H1 (cell line): ENCODE data around the gene GPR137. TPM values are rescaled to one million over a fixed set of nuclear protein-coding genes. Genes with fewer than 3 reads are reported as not detected.
A peak's percentile ranks its signal among the peaks of the same experiment; 100 is the strongest.

Experiments
- CTCF ChIA-PET: fragments of 300-600 bp; sonication (Branson Sonifier 250); formaldehyde crosslinking; loops from one replicate; lab custom pipeline; 2021; ENCODE audit not compliant: partially characterized antibody; lab: Charles Lee
- POLR2A ChIA-PET: fragments of 300-600 bp; sonication (Branson Sonifier 250); formaldehyde crosslinking; loops from one replicate; lab custom pipeline; 2021; ENCODE audit warnings: inconsistent platforms; ENCODE audit not compliant: partially characterized antibody; lab: Charles Lee
- DNase-seq, 2 experiments: peaks; one replicate each; pipeline versions ENCODE4 v3.0.0 to v3.0.0-alpha.2; 2010 to 2022; ENCODE audit warnings: low spot score in 2 of 2, low read depth in 1 of 2, mixed read lengths in 1 of 2
- FAIRE-seq: peaks from 2 replicates; lab custom pipeline; 2011; peaks lifted over from hg19 to GRCh38; lab: Jason Lieb, UNC
- H2AFZ ChIP-seq: 2 replicates; pipeline ENCODE4 v1.8.1; 2012; ENCODE audit warnings: low read length, inconsistent platforms
- H2AK5ac ChIP-seq: 2 replicates; pipeline ENCODE4 v1.6.1; 2013; ENCODE audit warnings: low read depth, low read length
- H2BK120ac ChIP-seq: replicated peaks from 2 replicates; pipeline ENCODE3; 2013; ENCODE audit warnings: low read depth, low read length, inconsistent platforms
- H2BK12ac ChIP-seq: 2 replicates; pipeline ENCODE4 v1.6.1; 2013; ENCODE audit warnings: low read depth, low read length
- H2BK15ac ChIP-seq: 2 replicates; pipeline ENCODE4 v1.6.1; 2013; ENCODE audit warnings: low read length
- H2BK20ac ChIP-seq: 2 replicates; pipeline ENCODE4 v1.6.1; 2013; ENCODE audit warnings: low read length
- H2BK5ac ChIP-seq: 2 replicates; pipeline ENCODE4 v1.6.1; 2013; ENCODE audit warnings: low read depth, low read length
- H3K14ac ChIP-seq: 2 replicates; pipeline ENCODE4 v1.6.1; 2013; ENCODE audit warnings: inconsistent platforms; ENCODE audit not compliant: insufficient read length
- H3K18ac ChIP-seq: 2 replicates; pipeline ENCODE4 v1.6.1; 2013; ENCODE audit warnings: low read length; ENCODE audit errors: extremely low read depth
- H3K23ac ChIP-seq: 2 replicates; pipeline ENCODE4 v1.6.1; 2013; ENCODE audit warnings: inconsistent platforms; ENCODE audit not compliant: insufficient read length
- H3K23me2 ChIP-seq: 2 replicates; pipeline ENCODE4 v1.6.1; 2013; ENCODE audit warnings: low read depth, low read length
- H3K27ac ChIP-seq: 2 replicates; pipeline ENCODE4 v1.6.1; 2011; ENCODE audit warnings: low read depth, low read length, inconsistent platforms
- H3K27me3 ChIP-seq, 4 experiments: replicated peaks in 1 of 4; 1 replicate in 1 of 4; 2 replicates in 3 of 4; pipeline versions ENCODE4 v1.6.1 to v1.8.1; 2011 to 2013; ENCODE audit warnings: low read length in 3 of 4, mild to moderate bottlenecking in 3 of 4, inconsistent platforms in 2 of 4, mixed read lengths in 2 of 4, moderate library complexity in 1 of 4; ENCODE audit not compliant: control insufficient read depth in 3 of 4, insufficient read depth in 3 of 4; ENCODE audit errors: extremely low read depth in 1 of 4
- H3K36me3 ChIP-seq, 4 experiments: 2 replicates each; pipeline versions ENCODE4 v1.6.1 to v1.8.1; 2011 to 2013; ENCODE audit warnings: mild to moderate bottlenecking in 4 of 4, low read length in 3 of 4, moderate library complexity in 2 of 4, control low read depth in 1 of 4, inconsistent platforms in 1 of 4; ENCODE audit not compliant: insufficient read depth in 4 of 4, control insufficient read depth in 2 of 4
- H3K4ac ChIP-seq: replicated peaks from 2 replicates; pipeline ENCODE3; 2013; ENCODE audit warnings: low read length, low read depth, mixed read lengths, inconsistent platforms; ENCODE audit not compliant: insufficient read length
- H3K4me1 ChIP-seq, 4 experiments: replicated peaks in 1 of 4; 1 replicate in 1 of 4; 2 replicates in 3 of 4; pipeline versions ENCODE4 v1.6.1 to v1.8.1; 2011 to 2013; ENCODE audit warnings: low read length in 3 of 4, inconsistent platforms in 2 of 4, mixed read lengths in 1 of 4; ENCODE audit not compliant: insufficient read depth in 4 of 4, control insufficient read depth in 3 of 4
- H3K4me2 ChIP-seq, 2 experiments: 2 replicates each; pipeline versions ENCODE4 v1.6.1 to v1.8.1; 2011 to 2013; ENCODE audit warnings: low read depth in 2 of 2, low read length in 2 of 2, control low read depth in 1 of 2, inconsistent platforms in 1 of 2, mild to moderate bottlenecking in 1 of 2; ENCODE audit not compliant: insufficient read depth in 1 of 2
- H3K4me3 ChIP-seq, 4 experiments: fragments of 200-600, 300-600 bp in 1 of 4; sonication (generic), shearing (Covaris generic), sonication (Bioruptor Twin) in 1 of 4; 2 replicates each; pipeline versions ENCODE4 v1.5.1 to v1.8.1; 2011 to 2016; ENCODE audit warnings: low read length in 4 of 4, low read depth in 3 of 4, control low read depth in 2 of 4, inconsistent platforms in 2 of 4, mild to moderate bottlenecking in 2 of 4, mixed read lengths in 1 of 4, moderate library complexity in 1 of 4; ENCODE audit not compliant: insufficient read depth in 2 of 4; ENCODE audit errors: extremely low read depth in 1 of 4
- H3K56ac ChIP-seq: replicated peaks from 2 replicates; pipeline ENCODE3; 2013; ENCODE audit warnings: low read depth, mild to moderate bottlenecking, mixed read lengths, low read length, inconsistent platforms; ENCODE audit not compliant: insufficient read length
- H3K79me1 ChIP-seq: 2 replicates; pipeline ENCODE4 v1.6.1; 2013; ENCODE audit warnings: low read depth, low read length, control low read depth
- H3K79me2 ChIP-seq, 2 experiments: 2 replicates each; pipeline versions ENCODE4 v1.6.1 to v1.8.1; 2012 to 2013; ENCODE audit warnings: low read length in 2 of 2, mild to moderate bottlenecking in 2 of 2, inconsistent platforms in 1 of 2; ENCODE audit not compliant: insufficient read depth in 2 of 2, control insufficient read depth in 1 of 2
- H3K9ac ChIP-seq, 4 experiments: replicated peaks in 1 of 4; 1 replicate in 1 of 4; 2 replicates in 3 of 4; pipeline versions ENCODE4 v1.6.1 to v1.8.1; 2011 to 2013; ENCODE audit warnings: low read depth in 3 of 4, low read length in 3 of 4, control low read depth in 2 of 4, mild to moderate bottlenecking in 2 of 4, moderate library complexity in 2 of 4, inconsistent platforms in 1 of 4; ENCODE audit errors: extremely low read depth in 1 of 4
- H3K9me3 ChIP-seq, 2 experiments: 2 replicates each; pipeline versions ENCODE4 v1.6.1 to v1.8.1; 2012 to 2013; ENCODE audit warnings: mild to moderate bottlenecking in 2 of 2, moderate library complexity in 2 of 2, control low read depth in 1 of 2, inconsistent platforms in 1 of 2, low read depth in 1 of 2, low read length in 1 of 2, mixed read lengths in 1 of 2; ENCODE audit not compliant: insufficient read depth in 2 of 2
- H4K20me1 ChIP-seq, 2 experiments: replicated peaks in 1 of 2; 2 replicates each; pipeline versions ENCODE3 to v1.8.1; 2011 to 2013; ENCODE audit warnings: inconsistent platforms in 2 of 2, low read length in 2 of 2, mild to moderate bottlenecking in 1 of 2; ENCODE audit not compliant: insufficient read depth in 2 of 2, control insufficient read depth in 1 of 2
- H4K5ac ChIP-seq: 2 replicates; pipeline ENCODE4 v1.6.1; 2013; ENCODE audit warnings: low read length, low read depth, mixed read lengths, inconsistent platforms; ENCODE audit not compliant: insufficient read length
- H4K8ac ChIP-seq: 2 replicates; pipeline ENCODE4 v1.8.0; 2013; ENCODE audit warnings: mild to moderate bottlenecking, moderate library complexity, low read length, inconsistent platforms; ENCODE audit not compliant: insufficient read depth; ENCODE audit errors: extremely low read depth
- H4K91ac ChIP-seq: replicated peaks from 2 replicates; pipeline ENCODE3; 2013; ENCODE audit warnings: low read length, mixed read lengths, inconsistent platforms; ENCODE audit not compliant: insufficient read length
- ASH2L ChIP-seq: fragments of 200-600, 300-600 bp; sonication (generic); IDR thresholded peaks from one replicate; pipeline ENCODE4 v1.7.1; 2017; ENCODE audit warnings: low read length
- CEBPB ChIP-seq: IDR thresholded peaks from 2 replicates; pipeline ENCODE4 v1.6.1; 2012; ENCODE audit warnings: low read depth, low read length
- FOSL1 ChIP-seq: IDR thresholded peaks from 2 replicates; pipeline ENCODE4 v1.6.1; 2011; ENCODE audit warnings: mild to moderate bottlenecking, low read depth, low read length, moderate library complexity; ENCODE audit not compliant: insufficient read depth
- JUN ChIP-seq: IDR thresholded peaks from 2 replicates; pipeline ENCODE4 v1.6.1; 2011; ENCODE audit warnings: low read depth, mild to moderate bottlenecking, improper control_type of control experiment, low read length
- KDM4A ChIP-seq: IDR thresholded peaks from one replicate; pipeline ENCODE4 v1.7.1; 2012; ENCODE audit warnings: low read depth, mild to moderate bottlenecking, moderate library complexity, low read length, inconsistent platforms; ENCODE audit not compliant: severe bottlenecking
- NRF1 ChIP-seq: IDR thresholded peaks from 2 replicates; pipeline ENCODE4 v1.6.1; 2011; ENCODE audit warnings: mild to moderate bottlenecking, low read depth, low read length, improper control_type of control experiment
- SIN3A ChIP-seq, 2 experiments: IDR thresholded peaks in 1 of 2; conservative IDR thresholded peaks in 1 of 2; 2 replicates each; pipeline ENCODE4 v1.6.1; 2011 to 2012; ENCODE audit warnings: low read length in 2 of 2, improper control_type of control experiment in 1 of 2, low read depth in 1 of 2, mild to moderate bottlenecking in 1 of 2
- SIRT6 ChIP-seq: IDR thresholded peaks from one replicate; pipeline ENCODE4 v1.7.1; 2012; ENCODE audit warnings: low read length, inconsistent platforms
- TBP ChIP-seq: IDR thresholded peaks from 2 replicates; pipeline ENCODE4 v1.6.1; 2011; ENCODE audit warnings: low read depth, low read length, improper control_type of control experiment
- TEAD4 ChIP-seq: IDR thresholded peaks from 2 replicates; pipeline ENCODE4 v1.6.1; 2012; ENCODE audit warnings: low read depth, low read length, inconsistent platforms, mixed read lengths
- YY1 ChIP-seq: IDR thresholded peaks from 2 replicates; pipeline ENCODE4 v1.6.1; 2011; ENCODE audit warnings: low read depth, mild to moderate bottlenecking, low read length
- ZNF274 ChIP-seq: IDR thresholded peaks from 2 replicates; pipeline ENCODE4 v1.7.0; 2012; ENCODE audit warnings: low read length, borderline replicate concordance; ENCODE audit errors: extremely low read depth
- WGBS, 2 experiments: shearing (Covaris generic) in 1 of 2; methylation state at CpG; one replicate each; pipeline versions ENCODE4 v1.1.6 to v1.1.7; 2013 to 2015; ENCODE audit warnings: low lambda C conversion rate in 2 of 2, mixed read lengths in 2 of 2, inconsistent platforms in 1 of 2, low coverage in 1 of 2, missing lambda C conversion rate in 1 of 2; ENCODE audit not compliant: insufficient replicate concordance in 2 of 2, insufficient coverage in 1 of 2, insufficient read length in 1 of 2; ENCODE audit errors: extremely low coverage in 1 of 2, missing lambda C conversion rate in 1 of 2; 5-methylcytosine and 5-hydroxymethylcytosine counted together
- polyA plus RNA-seq, 7 experiments: library from polyadenylated mRNA; depleted of rRNA in 3 of 7; stranded (reverse) in 5 of 7; unstranded in 2 of 7; fragments of >200 nt in 5 of 7; fragments of 200-250 nt in 2 of 7; gene quantifications; 1 replicate in 5 of 7; 2 replicates in 1 of 7; 4 replicates in 1 of 7; pipeline versions ENCODE4 v1.2.1 to v1.2.3, GENCODE V29; 2011 to 2013; ENCODE audit warnings: missing spikeins in 2 of 7, mixed read lengths in 2 of 7
- total RNA-seq: library from RNA; stranded (reverse); fragmentation: NEBNext Ultra II Directional; extraction: Animal tissue kit (Norgen Biotek cat#: 25700); gene quantifications from 2 replicates; pipeline ENCODE4 v1.2.1, GENCODE V29; 2021

Gene GPR137
- total and polyA plus RNA-seq, 2 of the 8 experiments (the other 6 are each of a cell fraction or from before 2014, with no cell fraction given), result 36.2 to 37.8 TPM

DNA sequence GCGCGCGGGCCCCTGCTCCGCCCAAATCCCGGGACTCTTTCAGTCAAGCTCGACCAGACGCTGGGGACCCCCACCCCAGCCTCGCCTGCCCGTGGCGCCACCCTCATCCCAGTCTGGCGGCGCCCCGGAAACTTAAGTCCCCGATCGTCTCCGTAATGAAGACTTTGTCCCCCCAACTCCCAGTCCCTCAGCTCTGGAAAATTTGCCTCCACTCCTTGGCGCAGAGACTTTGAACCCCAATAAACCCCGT lies 34.0 kb upstream of the GPR137 start:
- Histone ChIP-seq H3K56ac (peak overlapping the region; percentile 9), H3K18ac (0 out of 2 replicates have a peak overlapping the region, but pooled peaks have one; percentile 99), H2BK20ac (no peak overlapping the region), H4K8ac (no peak overlapping the region), H2BK5ac (no peak overlapping the region), H4K91ac (no peak overlapping the region), H4K20me1 (peaks cover 6 to 16% of the 10 kb centered on the region in 2 experiments), H2BK12ac (no peak overlapping the region), H2BK120ac (no peak overlapping the region), H3K4me3 (peak overlapping the region; percentile 73 to 86 (median 76)), H3K9me3 (no peaks in the 10 kb centered on the region), H3K23ac (no peak overlapping the region), H3K9ac (peak overlapping the region; percentile 54 to 62 (median 60); a peak in 6 of 7 replicates), H3K14ac (no peak overlapping the region), H2AFZ (no peak overlapping the region), H3K79me2 (peaks cover 0 to 23% of the 10 kb centered on the region in 2 experiments; a peak in 1 of 4 replicates), H3K79me1 (peaks cover 2% of the 10 kb centered on the region; the same call in 1 of the 2 replicates), H2AK5ac (no peak overlapping the region), H3K36me3 (peaks cover 8 to 24% (median 17%) of the 10 kb centered on the region in 4 experiments), H3K27me3 (no peaks in the 10 kb centered on the region), H3K27ac (0 out of 2 replicates have a peak overlapping the region, but pooled peaks have one; percentile 22), H3K4me2 (peak overlapping the region; percentile 73 to 88), H3K4ac (no peak overlapping the region), H2BK15ac (no peak overlapping the region), H3K4me1 (peaks cover 0 to 40% (median 34%) of the 10 kb centered on the region in 4 experiments; a peak in 6 of 7 replicates), H3K23me2 (peaks cover 13% of the 10 kb centered on the region), H4K5ac (no peak overlapping the region)
- ChIA-PET POLR2A (interaction anchor here (0.9 to 13.1 kb wide), 14 partner anchors 9 to 1410 kb away, joined by 3 to 352 read pairs (median 8); partner anchors contain the start of genes DNAJC4, ESRRA, FKBP2 and NUDT22), CTCF (interaction anchor here (0.7 to 10.0 kb wide), 20 partner anchors 14 to 1659 kb away, joined by 3 to 102 read pairs (median 5); partner anchors contain the start of genes CATSPERZ, FERMT3, NUDT22 and TRPT1)
- WGBS, 2 experiments, result 4% methylated on average over 18 of the region's 18 CpGs; no CpG with 5 or more reads in 1 of the 2 experiments
- FAIRE-seq, result no peak
- no peak for DNase-seq
- TF ChIP-seq ZNF274 (no peak), YY1 (no peak), SIN3A (conservative IDR thresholded peaks at IDR 0.05 in 1 of 2, IDR thresholded peaks at IDR 0.05 in 1 of 2; ENCODE audit: low read depth in 1 of 2, low read length in 2 of 2) (0 out of 4 replicates have a peak, but pooled peaks of 1 of the 2 experiments have one; percentile 51), SIRT6 (no peak), ASH2L (no peak), FOSL1 (no peak), NRF1 (no peak), TEAD4 (no peak), KDM4A (peak; percentile 25), JUN (no peak), TBP (no peak), CEBPB (no peak)
